Measurements from ENCODE around the gene VOPP1.
"Not testable (repeated sequence)": the region's sequence is repeated elsewhere in the genome, so short reads cannot be mapped to it uniquely, and the experiment has no call there.

VOPP1 gene

GRCh38 chr7:55510206-55510605 lies 62.1 kb downstream of the VOPP1 start:
- DNase-seq (ENCODE audit: low read depth in 2 of 2) = not testable (repeated sequence)

- no peak for DNase-seq (ENCODE audit: low read depth in 2 of 2)
Observed at GRCh38 chr7:55509322-55509721, 63.0 kb downstream of the VOPP1 start.

GRCh38 chr7:55508221-55509011 lies 63.9 kb downstream of the VOPP1 start:
- DNase-seq (ENCODE audit: low read depth in 2 of 2) = no peak

GRCh38 chr7:55507743-55508142 lies 64.6 kb downstream of the VOPP1 start:
- DNase-seq (ENCODE audit: low read depth in 2 of 2) = no peak

DNA sequence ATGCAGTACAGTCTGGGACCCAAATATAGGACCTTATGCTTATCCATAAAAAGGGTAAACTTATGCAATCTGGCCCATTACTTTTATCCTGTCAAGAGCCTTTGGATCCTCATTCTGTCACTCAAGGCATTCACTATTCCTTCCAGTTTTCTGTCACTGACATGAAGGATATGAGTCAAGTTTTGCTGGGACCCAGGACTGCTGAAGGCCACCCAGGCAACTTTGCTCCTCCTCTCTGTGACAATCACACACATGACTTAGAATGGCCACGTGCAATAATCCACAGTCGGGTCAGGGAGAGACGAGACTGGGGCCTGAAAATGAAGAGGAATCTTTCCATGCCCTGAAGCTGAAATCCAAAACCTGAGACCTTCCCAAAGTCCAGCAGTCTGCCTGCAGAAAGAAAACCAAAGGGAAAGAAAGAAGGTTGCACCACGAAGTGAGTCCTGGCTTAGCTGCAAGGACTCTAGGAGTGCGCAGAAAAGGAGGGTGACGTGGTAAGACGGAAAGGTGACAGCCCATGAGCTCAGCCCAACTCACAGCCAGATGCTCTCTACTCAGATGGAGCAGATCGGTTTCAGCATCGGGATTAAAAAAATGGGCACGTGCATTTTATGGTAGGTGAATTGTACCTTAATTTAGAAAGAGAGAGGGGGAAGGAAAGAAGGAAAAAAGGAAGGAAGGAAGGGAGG lies 67.2 kb downstream of the VOPP1 start:
- no peak for DNase-seq (ENCODE audit: low read depth in 2 of 2)

GRCh38 chr7:55504093-55504859 lies 68.0 kb downstream of the VOPP1 start:
- DNase-seq (ENCODE audit: low read depth in 2 of 2) = no peak

- no peak for DNase-seq (ENCODE audit: low read depth in 2 of 2)
Observed at GRCh38 chr7:55502858-55503440, 69.4 kb downstream of the VOPP1 start.

DNA sequence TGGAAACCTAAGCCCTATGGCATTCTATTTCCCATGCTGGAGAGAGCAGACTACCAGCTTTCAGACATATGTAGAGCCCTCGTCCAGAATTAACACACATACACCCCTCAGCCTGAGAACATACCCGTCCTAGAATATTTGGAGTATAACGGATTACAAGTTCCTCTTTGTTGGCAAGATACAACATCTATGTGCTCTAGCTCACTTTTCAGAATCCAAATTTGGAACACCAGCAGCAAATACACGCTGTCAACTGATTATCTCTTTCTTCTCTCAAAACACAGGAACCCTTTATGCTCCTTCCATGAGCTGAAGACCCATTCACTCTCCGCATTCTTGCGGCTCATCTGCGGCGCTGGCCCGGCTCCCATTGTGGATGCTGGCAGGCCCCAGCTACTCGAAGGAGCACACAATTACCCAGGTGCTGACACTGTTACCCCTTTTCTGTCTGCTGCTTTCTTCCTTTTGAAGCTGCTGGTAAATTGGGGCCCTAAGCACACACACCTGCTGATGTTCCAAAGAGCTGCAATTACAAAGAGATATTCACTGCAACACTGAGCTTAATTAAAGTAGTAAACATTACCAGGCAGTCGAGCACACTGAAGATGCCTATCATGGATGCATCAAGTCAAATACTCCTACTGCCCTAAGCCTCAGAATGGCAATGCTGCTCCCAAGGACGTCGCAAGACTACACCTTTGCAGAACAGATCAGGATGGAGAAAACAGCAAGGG lies 70.0 kb downstream of the VOPP1 start:
- no peak for DNase-seq (ENCODE audit: low read depth in 2 of 2)

DNA sequence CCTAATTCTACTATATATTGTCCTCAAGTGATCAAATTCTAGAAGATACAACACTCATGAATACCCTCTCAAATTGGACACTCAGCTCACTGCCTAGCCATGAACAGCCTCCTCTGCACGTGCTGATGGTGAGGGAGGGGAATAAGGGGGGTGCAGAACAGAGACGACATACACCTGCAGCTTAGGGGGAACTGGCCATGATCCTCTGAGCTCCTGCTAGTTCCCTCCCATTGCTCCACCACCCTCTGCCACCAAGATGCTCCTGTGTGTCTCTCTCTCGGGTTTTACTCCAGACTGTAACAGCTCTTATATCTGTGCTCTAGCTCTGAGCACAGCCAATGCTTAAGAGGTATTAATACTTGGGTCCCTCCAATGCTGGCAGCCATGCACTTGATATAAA lies 70.7 kb downstream of the VOPP1 start:
- DNase-seq (ENCODE audit: low read depth in 2 of 2) = no peak

- no peak for DNase-seq (ENCODE audit: low read depth in 2 of 2)
Observed at GRCh38 chr7:55500117-55500756, 72.1 kb downstream of the VOPP1 start.

- DNase-seq (ENCODE audit: low read depth in 2 of 2) = no peak
Observed at GRCh38 chr7:55499591-55499990, 72.7 kb downstream of the VOPP1 start.

DNA sequence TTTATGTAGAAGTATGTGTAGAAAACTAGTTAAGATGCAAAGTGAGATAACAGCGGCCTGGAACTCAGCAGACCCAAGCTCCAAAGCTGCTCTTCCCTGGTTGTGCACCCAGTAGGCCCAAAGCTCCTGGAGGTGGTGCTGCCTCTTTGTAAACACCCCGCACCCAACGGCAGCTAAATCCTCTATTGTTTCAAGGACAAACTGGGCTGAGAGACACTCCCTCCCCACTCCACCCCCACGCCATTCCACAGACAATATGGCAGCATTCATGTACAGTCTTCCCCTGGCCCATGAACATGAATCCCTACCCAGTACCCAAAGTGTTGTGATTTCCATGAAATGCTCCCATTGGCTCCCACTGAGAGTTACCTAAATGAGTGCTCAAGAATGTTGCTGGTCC lies 73.5 kb downstream of the VOPP1 start:
- DNase-seq (ENCODE audit: low read depth in 2 of 2) = no peak

DNA sequence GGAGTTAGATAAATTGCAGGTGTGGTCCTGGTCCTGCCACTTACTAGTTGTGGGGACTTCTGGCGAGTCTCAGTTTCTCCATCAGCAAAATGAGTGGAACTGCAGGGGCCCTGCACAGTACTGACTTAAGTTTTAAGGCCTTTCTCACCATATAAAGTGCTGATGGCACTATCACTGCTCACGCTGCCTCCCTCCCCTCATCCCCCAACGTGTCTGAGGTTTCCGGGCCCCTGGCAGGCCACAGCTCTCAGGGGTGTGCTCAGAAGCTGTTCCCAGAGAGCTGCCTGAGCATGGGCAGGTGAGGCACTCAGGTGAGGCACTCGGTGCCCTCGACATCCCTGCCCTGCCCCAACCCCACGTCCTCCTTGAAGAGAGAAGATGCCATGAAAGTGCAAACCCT lies 74.2 kb downstream of the VOPP1 start:
- no peak for DNase-seq (ENCODE audit: low read depth in 2 of 2)

DNA sequence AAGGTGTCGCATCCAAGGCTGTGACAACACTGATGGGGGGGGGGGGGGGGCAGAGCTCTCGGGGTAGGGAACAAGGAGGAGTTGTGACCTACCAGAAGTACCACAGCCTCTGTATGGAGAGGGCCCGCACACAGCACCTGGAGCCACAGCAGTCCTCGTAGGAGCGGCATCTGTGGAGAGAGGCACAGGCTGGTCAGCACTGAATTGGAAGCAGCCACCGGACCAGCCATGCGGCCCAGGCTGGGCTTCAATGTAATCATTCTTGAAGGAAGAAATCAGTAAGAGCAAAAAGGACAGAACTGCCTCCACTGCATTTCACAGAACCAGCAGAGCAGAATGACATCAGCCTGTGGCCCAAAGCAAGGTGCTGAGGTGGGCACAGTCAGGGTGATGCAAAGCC lies 74.8 kb downstream of the VOPP1 start:
- no peak for DNase-seq (ENCODE audit: low read depth in 2 of 2)

- no peak for DNase-seq (ENCODE audit: low read depth in 2 of 2)
Observed at GRCh38 chr7:55496906-55497305, 75.4 kb downstream of the VOPP1 start.

DNA sequence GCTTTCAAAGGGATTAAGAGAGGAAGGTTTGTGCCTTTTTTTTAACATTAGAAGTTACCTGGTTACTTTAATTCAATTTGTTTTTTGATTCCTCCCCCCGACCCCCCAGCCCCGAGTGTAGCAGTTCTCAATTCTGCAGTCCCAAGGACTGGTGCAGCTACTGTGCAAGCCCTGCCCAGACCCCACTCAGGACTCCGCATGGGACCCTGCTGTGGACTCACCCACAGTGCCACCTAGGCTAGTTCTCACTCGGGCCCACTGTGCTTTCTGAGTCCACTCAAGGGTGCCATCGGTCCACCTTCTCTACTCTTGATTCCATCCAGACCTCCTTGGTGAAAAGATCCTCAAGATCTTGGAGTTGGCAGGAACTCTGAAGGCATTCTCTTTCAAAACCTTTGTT lies 77.4 kb downstream of the VOPP1 start:
- no peak for DNase-seq (ENCODE audit: low read depth in 2 of 2)

DNA sequence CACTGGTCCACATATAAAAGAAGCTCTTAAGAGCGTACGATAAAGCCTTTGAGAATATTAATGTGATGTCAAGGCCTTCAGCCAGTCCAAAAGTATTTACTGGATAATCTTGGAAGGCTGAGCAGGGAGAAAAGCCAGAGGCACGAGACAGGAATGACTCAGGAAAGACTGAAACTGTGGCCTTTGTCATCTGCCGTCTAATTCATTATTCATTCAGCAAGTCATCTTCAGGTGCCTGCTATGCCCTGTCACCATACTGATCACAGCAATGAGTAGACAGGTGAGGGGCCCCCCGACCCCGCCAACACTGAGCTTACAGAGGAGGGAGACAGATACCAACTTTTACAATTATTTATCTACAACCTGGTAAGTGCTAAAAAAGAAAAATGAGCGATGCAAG lies 78.9 kb downstream of the VOPP1 start:
- no peak for DNase-seq (ENCODE audit: low read depth in 2 of 2)

- DNase-seq (ENCODE audit: low read depth in 2 of 2) = no peak
Observed at GRCh38 chr7:55491346-55491745, 81.0 kb downstream of the VOPP1 start.

- no peak for DNase-seq (ENCODE audit: low read depth in 2 of 2)
Observed at GRCh38 chr7:55490099-55490498, 82.2 kb downstream of the VOPP1 start.

- no peak for DNase-seq (ENCODE audit: low read depth in 2 of 2)
Observed at GRCh38 chr7:55489552-55489951, 82.8 kb downstream of the VOPP1 start.

- DNase-seq (ENCODE audit: low read depth in 2 of 2) = no peak
Observed at GRCh38 chr7:55488804-55489340, 83.4 kb downstream of the VOPP1 start.
